Activated CD8-positive, alpha-beta T cell treated with anti-CD3 and anti-CD28 coated beads for 36 hours (primary cell): Measurements from ENCODE around the gene DPPA3. TPM values are rescaled to one million over a fixed set of nuclear protein-coding genes. Genes with fewer than 3 reads are reported as not detected.

Experiments used
- ATAC-seq: fragments of 200-7000 bp; cut with Tn5 transposase; one replicate; pipeline ENCODE4 v1.10.0; 2021; ENCODE audit warnings: mild to moderate bottlenecking, moderate library complexity
- CTCF ChIA-PET: fragments of 350-600 bp; sonication (Branson Sonifier 250); formaldehyde crosslinking; loops from one replicate; lab custom pipeline; 2021; ENCODE audit warnings: antibody characterized with exemption; lab: Charles Lee
- POLR2A ChIA-PET: fragments of 350-600 bp; sonication (Branson Sonifier 250); formaldehyde crosslinking; loops from one replicate; lab custom pipeline; 2021; ENCODE audit warnings: antibody characterized with exemption; lab: Charles Lee
- DNase-seq: peaks from one replicate; pipeline ENCODE4 v3.0.0-alpha.2; 2020
- H3K27ac Mint-ChIP-seq: one replicate; pipeline ENCODE4 v1.8.0; 2021; ENCODE audit warnings: mild to moderate bottlenecking, mixed read lengths
- H3K27me3 Mint-ChIP-seq: one replicate; pipeline ENCODE4 v1.8.0; 2021; ENCODE audit warnings: mixed read lengths
- H3K36me3 Mint-ChIP-seq: one replicate; pipeline ENCODE4 v1.8.0; 2021; ENCODE audit warnings: low read depth, mixed read lengths
- H3K4me1 Mint-ChIP-seq: one replicate; pipeline ENCODE4 v1.8.0; 2021; ENCODE audit warnings: low read depth, mixed read lengths
- H3K4me3 Mint-ChIP-seq: one replicate; pipeline ENCODE4 v1.8.0; 2021; ENCODE audit warnings: mild to moderate bottlenecking, moderate library complexity, mixed read lengths
- H3K9me3 Mint-ChIP-seq: one replicate; pipeline ENCODE4 v1.8.0; 2021; ENCODE audit warnings: mixed read lengths
- CTCF ChIP-seq: fragments of 200-600 bp; IDR thresholded peaks from one replicate; pipeline ENCODE4 v1.8.0; 2022; ENCODE audit warnings: antibody characterized with exemption, mild to moderate bottlenecking
- intact Hi-C: fragments of 100-400 bp; cut with micrococcal nuclease; formaldehyde crosslinking; loops from one replicate; pipeline ENCODE4 v1.10.0; 2022
- total RNA-seq, 2 experiments: library from RNA; stranded (reverse); gene quantifications; one replicate each; pipeline ENCODE4 v1.2.3, GENCODE V29; 2021

Gene DPPA3
- total RNA-seq, 2 experiments from 2014 or later, result not detected

- Mint-ChIP-seq H3K27ac (no peak overlapping the region), H3K4me3 (no peak overlapping the region), H3K4me1 (peaks cover 2% of the 10 kb centered on the region), H3K9me3 (no peaks in the 10 kb centered on the region), H3K36me3 (no peaks in the 10 kb centered on the region), H3K27me3 (peaks cover 8% of the 10 kb centered on the region)
- ChIA-PET CTCF (interaction anchor here (1.2 to 1.7 kb wide), 2 partner anchors 18 to 112 kb away, joined by 3 to 4 read pairs; no protein-coding TSS in a partner anchor), POLR2A (interaction anchor here (0.6 kb wide), 1 partner anchor 848 kb away, joined by 4 read pairs; no protein-coding TSS in a partner anchor)
- DNase-seq (no peak), ATAC-seq (no peak)
- no peak for TF ChIP-seq CTCF
- intact Hi-C loops, result no loop called here
Observed at GRCh38 chr12:7694556-7695236, 16.5 kb upstream of the DPPA3 start.

GRCh38 chr12:7695237-7695560 is 16.0 kb upstream of the DPPA3 start:
- Mint-ChIP-seq H3K27me3 (peaks cover 8% of the 10 kb centered on the region), H3K9me3 (no peaks in the 10 kb centered on the region), H3K36me3 (no peaks in the 10 kb centered on the region), H3K27ac (no peak overlapping the region), H3K4me3 (no peak overlapping the region), H3K4me1 (peaks cover 2% of the 10 kb centered on the region)
- DNase-seq (no peak), ATAC-seq (no peak)
- TF ChIP-seq CTCF, result no peak
- POLR2A ChIA-PET, result interaction anchor here (0.6 to 0.7 kb wide), 2 partner anchors 848 to 1481 kb away, joined by 3 to 4 read pairs; no protein-coding TSS in a partner anchor
- CTCF ChIA-PET, result interaction anchor here (1.2 to 1.7 kb wide), 2 partner anchors 18 to 111 kb away, joined by 3 to 4 read pairs; no protein-coding TSS in a partner anchor
- intact Hi-C loops, result no loop called here

- Mint-ChIP-seq H3K9me3 (no peaks in the 10 kb centered on the region), H3K4me1 (peaks cover 2% of the 10 kb centered on the region), H3K27me3 (peaks cover 8% of the 10 kb centered on the region), H3K4me3 (no peak within 1 kb of the TSS), H3K36me3 (no peaks in the 10 kb centered on the region), H3K27ac (no peak within 1 kb of the TSS)
- TF ChIP-seq CTCF, result no peak
- intact Hi-C loops, result no loop called here
- ATAC-seq, result no peak
- DNase-seq, result peak; percentile 2
- ChIA-PET POLR2A (interaction anchor here (0.6 to 0.7 kb wide), 2 partner anchors 847 to 1481 kb away, joined by 3 to 4 read pairs; no protein-coding TSS in a partner anchor), CTCF (interaction anchor here (1.2 to 1.7 kb wide), 2 partner anchors 19 to 111 kb away, joined by 3 to 4 read pairs; no protein-coding TSS in a partner anchor)
Observed at GRCh38 chr12:7695566-7696197, 15.6 kb upstream of the DPPA3 start, which contains the start of gene GDF3. TSS of gene GDF3 (minus strand) at chr12:7695775. CDS start at chr12:7695728, 47 bp downstream.

GRCh38 chr12:7705846-7706245 is 5.4 kb upstream of the DPPA3 start:
- H3K4me3 Mint-ChIP-seq, result no peak overlapping the region
- H3K9me3 Mint-ChIP-seq, result no peaks in the 10 kb centered on the region
- TF ChIP-seq CTCF, result no peak
- intact Hi-C loops, result no loop called here
- H3K36me3 Mint-ChIP-seq, result no peaks in the 10 kb centered on the region
- no peak overlapping the region for H3K27ac Mint-ChIP-seq
- DNase-seq (no peak), ATAC-seq (no peak)
- H3K27me3 Mint-ChIP-seq, result no peaks in the 10 kb centered on the region
- H3K4me1 Mint-ChIP-seq, result no peaks in the 10 kb centered on the region
- ChIA-PET POLR2A (no interaction called here), CTCF (no interaction called here)
